ES-I3 (cell line): ENCODE measurements around the gene MUS81.
"Not testable (repeated sequence)": the region's sequence is repeated elsewhere in the genome, so short reads cannot be mapped to it uniquely, and the experiment has no call there.

Experiments used
- H3K36me3 ChIP-seq: 2 replicates; pipeline ENCODE4 v1.6.1; 2013; ENCODE audit warnings: mild to moderate bottlenecking, low read length, control low read depth, moderate library complexity; ENCODE audit not compliant: insufficient read depth
- H3K4me1 ChIP-seq: 2 replicates; pipeline ENCODE4 v1.6.1; 2013; ENCODE audit warnings: mild to moderate bottlenecking, control low read depth, low read length; ENCODE audit not compliant: insufficient read depth
- H3K9ac ChIP-seq: 2 replicates; pipeline ENCODE4 v1.6.1; 2013; ENCODE audit warnings: low read depth, mild to moderate bottlenecking, low read length, moderate library complexity
- H3K9me3 ChIP-seq: 2 replicates; pipeline ENCODE4 v1.6.1; 2013; ENCODE audit warnings: mild to moderate bottlenecking, low read length, moderate library complexity; ENCODE audit not compliant: control insufficient read depth, insufficient read depth

Gene MUS81

DNA sequence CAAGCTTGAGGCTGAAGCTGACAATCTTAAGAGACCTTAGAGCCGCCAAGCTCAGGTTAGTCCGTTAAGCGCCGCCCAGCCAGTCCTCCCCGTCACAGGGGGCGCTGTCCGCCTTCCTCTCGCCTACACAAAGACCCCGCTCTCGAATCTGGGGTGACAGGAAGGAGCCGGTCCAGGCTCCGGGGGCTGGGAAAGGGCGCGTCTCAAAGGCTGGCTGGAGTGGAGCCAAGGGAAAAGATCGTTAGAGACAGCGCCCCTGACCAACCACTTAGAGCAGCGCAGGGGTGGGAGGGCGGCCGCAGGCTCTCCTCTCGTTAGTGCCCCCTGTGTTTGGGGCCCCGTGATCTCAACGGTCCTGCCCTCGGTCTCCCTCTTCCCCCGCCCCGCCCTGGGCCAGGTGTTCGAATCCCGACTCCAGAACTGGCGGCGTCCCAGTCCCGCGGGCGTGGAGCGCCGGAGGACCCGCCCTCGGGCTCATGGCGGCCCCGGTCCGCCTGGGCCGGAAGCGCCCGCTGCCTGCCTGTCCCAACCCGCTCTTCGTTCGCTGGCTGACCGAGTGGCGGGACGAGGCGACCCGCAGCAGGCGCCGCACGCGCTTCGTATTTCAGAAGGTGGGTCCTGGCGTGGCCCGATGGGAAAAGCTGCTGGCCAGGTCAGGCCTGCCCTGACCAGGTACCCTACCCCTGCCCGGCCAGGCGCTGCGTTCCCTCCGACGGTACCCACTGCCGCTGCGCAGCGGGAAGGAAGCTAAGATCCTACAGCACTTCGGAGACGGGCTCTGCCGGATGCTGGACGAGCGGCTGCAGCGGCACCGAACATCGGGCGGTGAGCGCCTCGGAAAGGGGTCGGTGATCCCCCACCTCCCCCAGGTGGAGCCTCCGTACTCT, at the start of gene MUS81:
TSS of gene MUS81 (plus strand) at position 156 of the 887 bp plus-strand sequence. CDS start at position 477, 321 bp downstream.
- H3K4me1 ChIP-seq, result no peaks in the 10 kb centered on the region; the same call in 1 of the 2 replicates
- peaks cover 14% of the 10 kb centered on the region for H3K36me3 ChIP-seq
- peak within 1 kb of the TSS; percentile 88 for H3K9ac ChIP-seq

DNA sequence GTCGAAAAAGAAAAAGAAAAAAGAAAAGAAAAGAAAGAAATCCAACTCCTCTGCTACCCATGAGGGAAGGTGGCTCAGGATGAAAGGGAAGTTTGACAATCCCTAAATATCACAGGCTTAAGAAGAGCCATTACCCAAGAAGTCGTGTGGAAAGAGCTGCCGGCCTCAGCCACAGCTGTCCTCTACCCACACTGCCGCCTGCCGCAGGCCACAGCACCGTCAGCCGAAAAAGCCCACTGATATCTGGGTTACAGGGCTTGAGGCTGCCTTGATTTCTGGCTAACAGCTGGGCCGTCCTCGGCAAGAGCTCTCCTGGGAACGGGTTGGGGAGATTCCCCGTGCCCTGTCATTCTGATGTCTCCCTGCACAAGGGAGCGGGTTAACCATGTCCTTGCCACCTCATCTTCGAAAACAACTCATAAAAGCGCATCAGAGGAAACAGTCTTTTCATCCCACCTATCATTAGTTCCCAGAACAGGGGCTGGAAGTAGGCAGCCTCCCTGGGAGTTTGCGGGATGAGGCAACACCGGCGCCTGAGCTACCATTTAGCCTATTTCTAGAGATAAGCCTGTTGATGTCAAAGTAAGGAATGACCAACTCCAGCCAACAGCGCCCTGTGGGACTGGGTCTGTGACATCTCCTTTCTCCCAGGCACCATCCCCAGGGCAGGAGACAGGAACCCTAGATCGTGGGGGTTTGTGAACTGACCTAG, 48.3 kb upstream of the MUS81 start:
- H3K36me3 ChIP-seq, result no peaks in the 10 kb centered on the region
- H3K9ac ChIP-seq, result no peak overlapping the region
- H3K9me3 ChIP-seq, result no peaks in the 10 kb centered on the region
- no peaks in the 10 kb centered on the region for H3K4me1 ChIP-seq

More for the DNA sequence above, at the start of gene MUS81:
- H3K9me3 ChIP-seq, result no peaks in the 10 kb centered on the region

DNA sequence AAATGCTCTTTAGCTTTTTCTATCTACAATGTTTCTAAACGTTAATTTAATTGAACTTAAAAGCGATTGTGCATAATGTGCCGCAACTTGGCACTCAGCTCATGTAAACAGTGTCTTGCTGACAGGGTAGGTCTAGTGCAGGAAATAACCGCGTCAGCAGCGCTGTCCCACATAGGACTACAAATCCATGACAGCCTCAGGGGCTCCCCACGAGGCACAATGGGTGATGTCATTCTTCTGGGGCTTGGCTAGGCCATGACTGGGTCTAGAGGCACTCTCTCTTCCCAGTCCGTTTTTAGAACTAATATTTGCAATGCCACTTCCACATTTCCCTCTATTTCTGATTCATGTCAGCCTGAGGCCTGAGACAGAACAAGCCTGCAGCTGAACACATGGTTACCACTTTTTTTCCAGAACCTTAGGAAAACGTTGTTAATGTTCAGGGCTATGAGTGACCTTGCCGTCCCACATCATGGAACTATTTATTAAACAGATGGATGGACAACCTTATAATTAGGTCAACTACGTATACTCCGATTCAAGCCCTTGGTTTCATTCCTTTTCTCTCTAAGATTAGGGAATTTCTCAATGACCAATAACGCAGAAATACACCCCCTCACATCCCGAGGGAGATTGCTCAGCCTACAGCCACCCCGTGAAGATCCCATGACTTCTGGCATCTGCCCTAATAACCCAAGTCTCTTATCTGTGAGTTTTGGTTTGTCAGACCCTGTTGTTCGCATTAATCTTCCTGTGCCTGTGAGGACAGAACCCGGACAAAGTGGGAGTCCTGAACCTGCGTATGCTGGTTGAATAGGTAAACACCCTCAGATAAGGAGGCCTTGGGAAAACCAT, 45.9 kb upstream of the MUS81 start:
- Histone ChIP-seq H3K36me3 (no peaks in the 10 kb centered on the region), H3K9ac (no peak overlapping the region), H3K9me3 (no peaks in the 10 kb centered on the region), H3K4me1 (no peaks in the 10 kb centered on the region)

DNA sequence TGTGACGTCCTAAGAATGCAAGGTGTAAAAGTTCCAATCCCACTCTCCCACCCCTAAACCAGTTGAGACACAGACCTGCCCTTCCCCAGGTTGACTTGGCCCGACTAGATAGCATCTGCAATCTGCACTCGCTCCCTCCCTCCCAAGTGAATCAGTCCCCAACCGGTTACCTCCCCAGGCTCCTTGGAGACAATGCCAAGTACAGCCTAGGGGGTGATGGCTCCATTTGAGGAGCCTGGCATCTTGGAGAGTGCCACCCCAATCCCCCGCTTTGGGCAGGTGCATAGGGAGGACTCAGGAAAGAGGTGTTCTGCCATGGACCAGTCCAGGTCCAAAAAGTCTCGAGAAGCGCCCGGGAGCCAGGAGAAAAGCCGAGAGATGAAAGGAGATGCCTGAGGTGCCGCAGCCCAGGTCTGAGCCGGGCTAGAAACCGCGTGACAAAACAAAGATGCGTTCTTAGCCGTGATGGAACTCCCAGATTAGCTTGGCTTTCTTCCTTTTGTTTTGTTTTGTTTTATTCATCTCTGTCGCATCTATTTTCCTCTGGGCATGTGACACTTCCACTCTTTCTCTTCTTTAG, 45.2 kb upstream of the MUS81 start:
- no peaks in the 10 kb centered on the region for H3K36me3 ChIP-seq
- H3K9ac ChIP-seq, result no peak overlapping the region
- H3K9me3 ChIP-seq, result no peaks in the 10 kb centered on the region
- H3K4me1 ChIP-seq, result no peaks in the 10 kb centered on the region

DNA sequence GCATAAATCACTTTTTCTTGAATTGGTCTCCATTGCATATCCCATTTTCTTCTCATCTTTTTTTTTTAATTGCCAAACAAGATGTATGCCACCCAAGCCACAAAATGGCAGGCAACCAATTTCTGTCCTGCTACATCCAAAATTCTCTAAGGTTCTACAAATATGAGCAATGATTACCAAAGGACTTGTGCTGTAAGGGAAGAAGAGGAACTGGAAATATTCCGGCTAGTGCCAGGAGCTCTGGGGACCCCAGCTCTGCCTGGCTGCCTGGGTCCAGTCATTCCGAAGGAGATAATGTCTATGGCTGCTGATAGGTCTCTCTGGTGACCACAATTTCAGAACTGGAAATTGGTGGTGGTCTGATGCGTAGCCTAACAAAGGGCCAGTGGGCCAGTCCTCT, 43.5 kb upstream of the MUS81 start:
- H3K36me3 ChIP-seq, result no peaks in the 10 kb centered on the region
- H3K9me3 ChIP-seq, result no peaks in the 10 kb centered on the region
- H3K9ac ChIP-seq, result no peak overlapping the region
- H3K4me1 ChIP-seq, result no peaks in the 10 kb centered on the region

DNA sequence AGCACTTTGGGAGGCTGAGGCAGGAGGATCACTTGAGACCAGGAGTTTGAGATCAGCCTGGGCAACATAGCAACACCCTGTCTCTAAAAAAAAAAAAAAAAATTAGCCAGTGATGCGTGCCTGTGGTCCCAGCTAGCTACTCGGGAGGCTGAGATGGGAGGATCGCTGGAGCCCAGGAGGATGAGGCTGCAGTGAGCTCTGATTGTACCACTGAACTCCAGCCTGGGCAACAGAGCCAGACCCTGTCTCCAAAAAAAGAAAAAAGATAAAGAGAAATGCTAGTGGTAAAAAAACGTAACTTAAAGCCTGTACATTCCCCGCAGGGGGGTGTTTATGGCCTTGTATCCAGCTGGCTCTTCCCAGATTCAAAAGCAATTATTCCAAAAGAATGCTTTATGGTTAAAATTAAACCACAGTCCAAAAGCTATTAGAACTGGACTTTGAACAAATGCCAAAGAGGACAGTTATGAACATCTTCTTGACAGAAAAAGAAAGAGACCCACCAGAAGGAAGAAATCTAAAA, 42.9 kb upstream of the MUS81 start:
- Histone ChIP-seq H3K9me3 (no peaks in the 10 kb centered on the region), H3K4me1 (no peaks in the 10 kb centered on the region), H3K9ac (peak overlapping the region; percentile 93), H3K36me3 (no peaks in the 10 kb centered on the region)

- no peaks in the 10 kb centered on the region for H3K36me3 ChIP-seq
- H3K9ac ChIP-seq, result peak overlapping the region; percentile 93
- H3K9me3 ChIP-seq, result no peaks in the 10 kb centered on the region
- H3K4me1 ChIP-seq, result no peaks in the 10 kb centered on the region
These were observed 42.2 kb upstream of the MUS81 start for GRCh38 chr11:65817835-65818680.

DNA sequence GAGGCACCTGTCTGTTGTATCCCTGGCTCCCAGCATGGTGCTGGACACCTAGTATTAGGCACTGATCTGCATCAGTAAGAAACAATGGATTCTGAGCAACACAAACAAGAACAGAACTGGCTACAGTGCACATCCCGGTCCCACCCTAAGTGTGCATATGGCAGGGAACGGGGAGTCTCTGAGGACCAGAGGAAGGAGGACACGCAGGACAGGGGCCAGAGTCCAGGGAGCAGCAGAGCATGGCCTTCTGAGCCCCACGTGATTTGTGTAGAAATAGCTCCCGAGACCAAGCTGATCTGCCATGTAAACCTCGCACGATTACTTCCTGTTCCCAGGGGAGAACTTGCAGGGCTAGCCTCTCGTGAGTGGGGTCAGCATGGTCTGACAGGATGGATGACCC, 39.1 kb upstream of the MUS81 start:
- H3K9me3 ChIP-seq, result no peaks in the 10 kb centered on the region
- no peaks in the 10 kb centered on the region for H3K36me3 ChIP-seq
- no peak overlapping the region for H3K9ac ChIP-seq
- no peaks in the 10 kb centered on the region for H3K4me1 ChIP-seq

DNA sequence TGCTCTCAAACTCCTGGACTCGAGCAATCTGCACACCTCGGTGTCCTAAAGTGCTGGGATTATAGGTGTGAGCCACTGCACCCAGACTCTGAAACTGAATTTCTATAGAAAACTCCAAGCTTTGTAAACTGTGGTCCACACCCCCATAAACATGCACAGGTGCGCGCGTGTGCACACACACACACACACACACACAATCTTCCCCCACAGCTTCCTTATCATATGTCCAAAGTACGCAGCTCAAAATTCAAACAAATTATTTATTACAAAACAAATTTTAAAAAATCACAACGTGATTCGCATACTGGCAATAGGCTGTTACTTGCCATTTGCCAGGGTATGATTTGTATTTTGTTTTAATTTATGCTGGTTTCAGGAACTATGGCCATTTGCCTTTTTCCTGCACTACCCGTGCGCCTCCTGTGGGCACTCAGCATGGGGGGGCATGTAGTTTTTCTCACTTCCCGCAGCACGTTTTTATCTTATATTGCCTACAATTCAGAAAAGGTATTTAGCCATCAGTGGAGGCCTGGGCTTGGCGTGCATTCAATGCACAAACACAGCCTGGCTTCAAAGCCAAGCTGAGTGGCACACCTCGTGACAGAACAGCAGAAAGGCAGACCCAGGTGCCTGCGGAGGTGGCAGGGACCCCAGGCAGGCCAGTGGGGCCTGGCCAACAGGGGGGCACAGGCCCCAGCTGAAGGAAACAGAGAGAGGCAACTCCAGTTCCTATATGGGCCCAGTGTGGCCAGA, 37.3 kb upstream of the MUS81 start:
- no peak overlapping the region for H3K9ac ChIP-seq
- no peaks in the 10 kb centered on the region for H3K36me3 ChIP-seq
- H3K9me3 ChIP-seq, result no peaks in the 10 kb centered on the region
- no peaks in the 10 kb centered on the region for H3K4me1 ChIP-seq

GRCh38 chr11:65826984-65827735, 33.1 kb upstream of the MUS81 start:
- Histone ChIP-seq H3K9ac (no peak overlapping the region), H3K4me1 (no peaks in the 10 kb centered on the region), H3K36me3 (no peaks in the 10 kb centered on the region), H3K9me3 (no peaks in the 10 kb centered on the region)

DNA sequence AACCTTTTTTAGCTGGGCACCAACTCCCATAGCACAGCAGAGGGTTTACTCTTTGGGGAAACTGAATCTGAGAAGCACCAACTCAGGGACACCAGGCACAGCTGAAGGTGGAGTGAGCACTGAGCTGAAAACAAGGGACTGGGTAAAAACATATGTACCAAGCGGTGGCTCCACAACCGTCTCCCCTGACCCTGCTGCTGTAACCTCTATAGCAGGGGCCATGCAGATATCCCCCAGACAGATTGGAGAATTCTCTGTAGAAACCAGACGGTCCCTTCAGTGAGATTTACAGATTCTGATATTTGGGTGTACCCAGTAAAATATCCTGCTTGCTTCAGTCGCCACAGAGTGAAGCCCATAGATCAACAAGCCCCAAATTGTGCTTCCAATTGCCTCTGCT, 30.8 kb upstream of the MUS81 start:
- H3K36me3 ChIP-seq, result no peaks in the 10 kb centered on the region
- H3K9ac ChIP-seq, result no peak overlapping the region
- no peaks in the 10 kb centered on the region for H3K9me3 ChIP-seq
- 0 out of 2 replicates have a peak, but pooled peaks cover 4% of the 10 kb centered on the region for H3K4me1 ChIP-seq

DNA sequence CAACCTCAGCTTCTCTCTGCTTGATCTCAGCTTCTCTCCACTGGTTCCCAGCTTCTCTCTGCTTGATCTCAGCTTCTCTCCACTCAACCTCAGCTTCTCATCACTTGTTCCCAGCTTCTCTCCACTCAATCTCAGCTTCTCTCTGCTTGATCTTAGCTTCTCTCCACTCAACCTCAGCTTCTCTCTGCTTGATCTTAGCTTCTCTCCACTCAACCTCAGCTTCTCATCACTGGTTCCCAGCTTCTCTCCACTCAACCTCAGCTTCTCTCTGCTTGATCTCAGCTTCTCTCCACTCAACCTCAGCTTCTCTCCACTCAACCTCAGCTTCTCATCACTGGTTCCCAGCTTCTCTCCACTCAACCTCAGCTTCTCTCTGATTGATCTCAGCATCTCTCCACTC, 28.0 kb upstream of the MUS81 start:
- H3K9me3 ChIP-seq, H3K36me3 ChIP-seq, H3K4me1 ChIP-seq: not testable (repeated sequence)
- H3K9ac ChIP-seq, result 0 out of 2 replicates have a peak overlapping the region, but pooled peaks have one; percentile 58
